ENCODE data around the gene PTX4. TPM values are rescaled to one million over a fixed set of nuclear protein-coding genes. Genes with fewer than 3 reads are reported as not detected.

Gene PTX4
- total and polyA plus RNA-seq, 2 donors (not counting 3 experiments of a cell fraction or from before 2014, with no cell fraction given), result 0.31 TPM; not detected in 1

- CTCF ChIA-PET, result no interaction called here
- Histone ChIP-seq H3K9me3 (replicated peaks; ENCODE audit: control insufficient read depth, insufficient read depth, low read length) (no peaks in the 10 kb centered on the region), H3K27ac (ENCODE audit: insufficient read depth, low read depth, low read length) (no peak overlapping the region), H3K4me3 (replicated peaks in 1 of 3; ENCODE audit: insufficient read depth in 1 of 3, low read depth in 1 of 3, low read length in 3 of 3) (no peak overlapping the region), H3K4me2 (ENCODE audit: insufficient read depth, low read length) (no peak overlapping the region), H3K9ac (replicated peaks; ENCODE audit: extremely low read depth, insufficient read depth, low read length) (no peak overlapping the region), H2AFZ (ENCODE audit: low read depth, low read length) (no peak overlapping the region), H3K27me3 (ENCODE audit: control insufficient read depth in 2 of 2, insufficient read depth in 2 of 2, low read length in 2 of 2) (no peaks in the 10 kb centered on the region), H4K20me1 (replicated peaks; ENCODE audit: control insufficient read depth, extremely low read depth, insufficient read depth, low read length) (no peaks in the 10 kb centered on the region), H3K4me1 (ENCODE audit: control insufficient read depth, extremely low read depth, insufficient read depth, low read length) (no peaks in the 10 kb centered on the region), H3K36me3 (ENCODE audit: control insufficient read depth in 2 of 2, extremely low read depth in 1 of 2, insufficient read depth in 2 of 2, low read length in 2 of 2) (peaks cover 0 to 57% of the 10 kb centered on the region in 2 experiments), H3K9me1 (replicated peaks; ENCODE audit: control insufficient read depth, extremely low read depth, insufficient read depth, low read length) (no peaks in the 10 kb centered on the region), H3K79me2 (ENCODE audit: control insufficient read depth, insufficient read depth, low read length) (no peaks in the 10 kb centered on the region)
- no TSS peak for BruUV-seq (replicated peaks)
- intact Hi-C loops (cut with micrococcal nuclease) (no loop called here), dilution Hi-C loops (cut with MboI; ENCODE audit: extremely low pct_ligation_motif_present, low sequenced_read_pairs) (no loop called here)
- DNase-seq (ENCODE audit: low read depth, low spot score) (no peak), FAIRE-seq (no peak)
- POLR2A ChIA-PET, result no interaction called here
- TF ChIP-seq POLR2AphosphoS5 (IDR thresholded peaks at IDR 0.05; ENCODE audit: insufficient read depth, low read depth, low read length) (no peak), CTCF (IDR thresholded peaks at IDR 0.05; ENCODE audit: extremely low read depth in 1 of 2, insufficient read depth in 1 of 2, low read depth in 1 of 2, low read length in 2 of 2) (no peak), GATA2 (IDR thresholded peaks at IDR 0.05; ENCODE audit: insufficient read depth, insufficient read length, low read depth, low read length) (no peak), MYC (IDR thresholded peaks at IDR 0.05; ENCODE audit: low read depth, low read length) (no peak), POLR2A (IDR thresholded peaks at IDR 0.05; ENCODE audit: low read depth, low read length) (no peak), MAX (IDR thresholded peaks at IDR 0.05; ENCODE audit: insufficient read depth, insufficient read length) (no peak), EZH2 (IDR thresholded peaks at IDR 0.05; ENCODE audit: borderline replicate concordance, low read depth, low read length, severe bottlenecking) (no peak), FOS (IDR thresholded peaks at IDR 0.05; ENCODE audit: borderline replicate concordance, insufficient read depth, low read length) (no peak), JUN (IDR thresholded peaks at IDR 0.05; ENCODE audit: borderline replicate concordance, insufficient read depth, insufficient read length, low read depth) (no peak)
These were observed 33.3 kb downstream of the PTX4 start for GRCh38 chr16:1455190-1456171.

Measured in endothelial cell of umbilical vein (primary cell).